ENCODE data around the gene PNRC2.

GRCh38 chr1:23964235-23964668, 4.6 kb downstream of the PNRC2 start:
- TF ChIP-seq CTCF (IDR thresholded peaks at IDR 0.05) (no peak), EZH2 (IDR thresholded peaks at IDR 0.05) (no peak)
